Endothelial cell of umbilical vein (primary cell): ENCODE results near the gene MRPL47.

Experiments
- CTCF ChIP-seq, 2 donors: IDR thresholded peaks; 1 replicate in 1 of 2; 2 replicates in 1 of 2; pipeline ENCODE4 v1.5.1; 2011; ENCODE audit warnings: low read length in 2 of 2, mild to moderate bottlenecking in 2 of 2, moderate library complexity in 2 of 2, control low read depth in 1 of 2, inconsistent platforms in 1 of 2, low read depth in 1 of 2; ENCODE audit not compliant: insufficient read depth in 1 of 2; ENCODE audit errors: extremely low read depth in 1 of 2
- EZH2 ChIP-seq: IDR thresholded peaks from 2 replicates; pipeline ENCODE4 v1.6.1; 2012; ENCODE audit warnings: borderline replicate concordance, low read depth, mild to moderate bottlenecking, moderate library complexity, low read length, inconsistent platforms; ENCODE audit not compliant: severe bottlenecking
- FOS ChIP-seq: IDR thresholded peaks from 2 replicates; pipeline ENCODE4 v1.6.1; 2011; ENCODE audit warnings: mild to moderate bottlenecking, low read length, moderate library complexity, borderline replicate concordance; ENCODE audit not compliant: insufficient read depth
- GATA2 ChIP-seq: IDR thresholded peaks from 2 replicates; pipeline ENCODE4 v1.7.0; 2011; ENCODE audit warnings: low read depth, mild to moderate bottlenecking, moderate library complexity, mixed read lengths, low read length; ENCODE audit not compliant: insufficient read length, insufficient read depth
- MAX ChIP-seq: IDR thresholded peaks from 2 replicates; pipeline ENCODE4 v1.6.1; 2011; ENCODE audit not compliant: insufficient read depth, insufficient read length
- POLR2A ChIP-seq: IDR thresholded peaks from 2 replicates; pipeline ENCODE4 v1.6.1; 2012; ENCODE audit warnings: low read depth, mild to moderate bottlenecking, control low read depth, low read length
- POLR2AphosphoS5 ChIP-seq: IDR thresholded peaks from 2 replicates; pipeline ENCODE4 v1.6.1; 2012; ENCODE audit warnings: low read depth, mild to moderate bottlenecking, control low read depth, low read length, moderate library complexity; ENCODE audit not compliant: insufficient read depth

GRCh38 chr3:179624451-179624850 is 20.0 kb upstream of the MRPL47 start:
- TF ChIP-seq CTCF (IDR thresholded peaks at IDR 0.05; ENCODE audit: extremely low read depth in 1 of 2, insufficient read depth in 1 of 2, low read depth in 1 of 2, low read length in 2 of 2) (no peak), EZH2 (no peak), POLR2A (no peak), POLR2AphosphoS5 (no peak), MAX (no peak), GATA2 (no peak), FOS (no peak)
